DND-41 (cell line): ENCODE measurements around the gene PMP22.

Experiments
- CTCF ChIP-seq: IDR thresholded peaks from 2 replicates; pipeline ENCODE4 v1.5.1; 2012; ENCODE audit warnings: borderline replicate concordance, low read length, moderate library complexity, mild to moderate bottlenecking; ENCODE audit not compliant: poor library complexity, severe bottlenecking; ENCODE audit errors: extremely low read depth
- EZH2 ChIP-seq: IDR thresholded peaks from 3 replicates; pipeline ENCODE4 v1.6.1; 2012; ENCODE audit warnings: borderline replicate concordance, low read depth, mild to moderate bottlenecking, moderate library complexity, low read length, inconsistent platforms; ENCODE audit not compliant: severe bottlenecking

GRCh38 chr17:15181333-15181732 is 83.8 kb downstream of the PMP22 start:
- TF ChIP-seq CTCF: no peak
- no peak for TF ChIP-seq EZH2
